ENCODE measurements around the gene SLC26A9. TPM values are rescaled to one million over a fixed set of nuclear protein-coding genes. Genes with fewer than 3 reads are reported as not detected.

SLC26A9 gene
- total and polyA plus RNA-seq, 10 of the 15 experiments (the other 5 are each of a cell fraction or from before 2014, with no cell fraction given) = 0.09 to 0.40 (median 0.17) TPM

DNA sequence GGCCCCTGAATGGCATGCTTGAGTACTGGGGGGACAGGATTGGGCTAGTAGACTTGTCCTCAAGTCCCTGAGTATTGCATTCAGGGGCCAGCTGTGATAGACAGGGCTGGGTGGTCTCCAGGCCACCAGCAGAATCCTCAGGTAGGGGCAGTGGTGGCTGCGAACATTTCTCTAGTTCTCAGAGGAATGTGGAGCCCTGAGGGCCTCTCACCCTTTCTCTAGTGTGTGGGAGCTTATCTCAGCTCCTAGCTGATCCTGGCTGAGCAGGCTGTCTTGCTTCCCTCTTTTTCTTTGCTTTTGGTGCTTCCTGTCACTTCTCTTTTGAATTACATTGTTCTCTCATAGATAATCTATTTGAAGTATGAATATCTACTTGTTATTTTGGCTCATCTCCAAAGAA lies 63.3 kb downstream of the SLC26A9 start:
- Histone ChIP-seq H3K4me2 (ENCODE audit: control insufficient read depth, insufficient read depth) (no peak overlapping the region), H3K27me3 (replicated peaks in 1 of 2; ENCODE audit: control insufficient read depth in 2 of 2, insufficient read depth in 2 of 2, low read length in 1 of 2) (no peaks in the 10 kb centered on the region), H3K79me2 (ENCODE audit: control insufficient read depth, insufficient read depth, low read length) (no peaks in the 10 kb centered on the region), H3K4me1 (ENCODE audit: control insufficient read depth, insufficient read depth, low read length) (no peaks in the 10 kb centered on the region), H4K20me1 (ENCODE audit: control insufficient read depth, insufficient read depth) (no peaks in the 10 kb centered on the region), H2AFZ (ENCODE audit: control insufficient read depth, low read depth, low read length) (no peak overlapping the region), H3K9me3 (replicated peaks; ENCODE audit: control insufficient read depth, insufficient read depth, low read length) (no peaks in the 10 kb centered on the region; the same call in 2 of the 3 replicates), H3K36me3 (ENCODE audit: control insufficient read depth in 2 of 2, insufficient read depth in 2 of 2, low read length in 1 of 2) (no peaks in the 10 kb centered on the region), H3K4me3 (no peak overlapping the region), H3K27ac (ENCODE audit: control insufficient read depth, insufficient read depth) (no peak overlapping the region), H3K9ac (ENCODE audit: control insufficient read depth, insufficient read depth, low read length) (no peak overlapping the region)
- CTCF ChIA-PET = interaction anchor here (1.0 kb wide), 1 partner anchor 97 kb away, joined by 3 read pairs; no protein-coding TSS in a partner anchor
- intact Hi-C loops (cut with micrococcal nuclease; ENCODE audit: unreplicated experiment) = no loop called here
- POLR2A ChIA-PET = no interaction called here
- no peak for TF ChIP-seq WRNIP1 (IDR thresholded peaks at IDR 0.05; ENCODE audit: borderline replicate concordance, low read depth, low read length)
- TF ChIP-seq TCF12 (IDR thresholded peaks at IDR 0.05; ENCODE audit: low read depth, low read length) = no peak
- in situ Hi-C loops (cut with MboI) = no loop called here
- SMC1A ChIA-PET (ENCODE audit: uncharacterized antibody, unreplicated experiment) = interaction anchor here (0.6 kb wide), 1 partner anchor 357 kb away, joined by 3 read pairs; no protein-coding TSS in a partner anchor
- DNase-seq (ENCODE audit: low read depth, low spot score) = no peak
- ATAC-seq = no peak
- FAIRE-seq = no peak
- BruUV-seq (replicated peaks) = no TSS peak
- 0% methylated on average over 1 of the region's 1 CpG for WGBS (ENCODE audit: insufficient coverage, insufficient replicate concordance, low lambda C conversion rate, missing lambda C conversion rate)
- RAD21 ChIA-PET (ENCODE audit: unreplicated experiment) = no interaction called here

DNA sequence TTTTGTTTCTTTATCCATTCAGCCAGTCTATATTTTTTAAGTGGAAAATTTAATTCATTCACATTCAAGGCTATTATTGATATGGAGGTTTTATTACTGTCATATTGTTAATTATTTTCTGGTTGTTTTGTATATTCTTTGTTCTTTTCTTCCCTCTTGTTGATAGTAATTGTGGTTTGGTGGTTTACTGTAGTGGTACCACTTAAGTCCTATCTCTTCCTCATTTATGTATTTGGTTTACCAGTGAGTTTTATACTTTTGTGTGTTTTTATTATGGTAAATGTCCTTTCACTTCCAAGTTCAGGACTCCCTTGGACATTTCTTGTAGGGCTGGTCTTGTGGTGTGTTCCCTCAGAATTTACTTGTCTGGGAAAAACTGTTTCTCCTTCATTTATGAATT lies 65.2 kb downstream of the SLC26A9 start:
- no peak for DNase-seq (ENCODE audit: low read depth, low spot score)
- H3K36me3 ChIP-seq (ENCODE audit: control insufficient read depth in 2 of 2, insufficient read depth in 2 of 2, low read length in 1 of 2) = no peaks in the 10 kb centered on the region
- no peak overlapping the region for H2AFZ ChIP-seq (ENCODE audit: control insufficient read depth, low read depth, low read length)
- no peak for ATAC-seq
- no peaks in the 10 kb centered on the region for H3K27me3 ChIP-seq (replicated peaks in 1 of 2; ENCODE audit: control insufficient read depth in 2 of 2, insufficient read depth in 2 of 2, low read length in 1 of 2)
- in situ Hi-C loops (cut with MboI) (no loop called here), intact Hi-C loops (cut with micrococcal nuclease; ENCODE audit: unreplicated experiment) (no loop called here)
- no peak overlapping the region for H3K4me3 ChIP-seq
- H3K4me2 ChIP-seq (ENCODE audit: control insufficient read depth, insufficient read depth) = no peak overlapping the region
- ChIA-PET CTCF (no interaction called here), RAD21 (ENCODE audit: unreplicated experiment) (no interaction called here), POLR2A (no interaction called here), SMC1A (ENCODE audit: uncharacterized antibody, unreplicated experiment) (no interaction called here)
- no TSS peak for BruUV-seq (replicated peaks)
- H3K79me2 ChIP-seq (ENCODE audit: control insufficient read depth, insufficient read depth, low read length) = no peaks in the 10 kb centered on the region
- TF ChIP-seq, protein P1, sequence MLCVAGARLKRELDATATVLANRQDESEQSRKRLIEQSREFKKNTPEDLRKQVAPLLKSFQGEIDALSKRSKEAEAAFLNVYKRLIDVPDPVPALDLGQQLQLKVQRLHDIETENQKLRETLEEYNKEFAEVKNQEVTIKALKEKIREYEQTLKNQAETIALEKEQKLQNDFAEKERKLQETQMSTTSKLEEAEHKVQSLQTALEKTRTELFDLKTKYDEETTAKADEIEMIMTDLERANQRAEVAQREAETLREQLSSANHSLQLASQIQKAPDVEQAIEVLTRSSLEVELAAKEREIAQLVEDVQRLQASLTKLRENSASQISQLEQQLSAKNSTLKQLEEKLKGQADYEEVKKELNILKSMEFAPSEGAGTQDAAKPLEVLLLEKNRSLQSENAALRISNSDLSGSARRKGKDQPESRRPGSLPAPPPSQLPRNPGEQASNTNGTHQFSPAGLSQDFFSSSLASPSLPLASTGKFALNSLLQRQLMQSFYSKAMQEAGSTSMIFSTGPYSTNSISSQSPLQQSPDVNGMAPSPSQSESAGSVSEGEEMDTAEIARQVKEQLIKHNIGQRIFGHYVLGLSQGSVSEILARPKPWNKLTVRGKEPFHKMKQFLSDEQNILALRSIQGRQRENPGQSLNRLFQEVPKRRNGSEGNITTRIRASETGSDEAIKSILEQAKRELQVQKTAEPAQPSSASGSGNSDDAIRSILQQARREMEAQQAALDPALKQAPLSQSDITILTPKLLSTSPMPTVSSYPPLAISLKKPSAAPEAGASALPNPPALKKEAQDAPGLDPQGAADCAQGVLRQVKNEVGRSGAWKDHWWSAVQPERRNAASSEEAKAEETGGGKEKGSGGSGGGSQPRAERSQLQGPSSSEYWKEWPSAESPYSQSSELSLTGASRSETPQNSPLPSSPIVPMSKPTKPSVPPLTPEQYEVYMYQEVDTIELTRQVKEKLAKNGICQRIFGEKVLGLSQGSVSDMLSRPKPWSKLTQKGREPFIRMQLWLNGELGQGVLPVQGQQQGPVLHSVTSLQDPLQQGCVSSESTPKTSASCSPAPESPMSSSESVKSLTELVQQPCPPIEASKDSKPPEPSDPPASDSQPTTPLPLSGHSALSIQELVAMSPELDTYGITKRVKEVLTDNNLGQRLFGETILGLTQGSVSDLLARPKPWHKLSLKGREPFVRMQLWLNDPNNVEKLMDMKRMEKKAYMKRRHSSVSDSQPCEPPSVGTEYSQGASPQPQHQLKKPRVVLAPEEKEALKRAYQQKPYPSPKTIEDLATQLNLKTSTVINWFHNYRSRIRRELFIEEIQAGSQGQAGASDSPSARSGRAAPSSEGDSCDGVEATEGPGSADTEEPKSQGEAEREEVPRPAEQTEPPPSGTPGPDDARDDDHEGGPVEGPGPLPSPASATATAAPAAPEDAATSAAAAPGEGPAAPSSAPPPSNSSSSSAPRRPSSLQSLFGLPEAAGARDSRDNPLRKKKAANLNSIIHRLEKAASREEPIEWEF (IDR thresholded peaks at IDR 0.05; ENCODE audit: insufficient replicate concordance, low read depth, low read length) = no peak
- TF ChIP-seq SPI1 (IDR thresholded peaks at IDR 0.05; ENCODE audit: borderline replicate concordance, insufficient read depth, low read depth, low read length) (no peak), POLR2AphosphoS2 (IDR thresholded peaks at IDR 0.05; ENCODE audit: low read depth, low read length) (no peak), YBX1 (IDR thresholded peaks at IDR 0.05) (no peak), HDAC6 (IDR thresholded peaks at IDR 0.05; ENCODE audit: unreplicated experiment) (no peak), CBX5 (IDR thresholded peaks at IDR 0.05; ENCODE audit: low read depth) (no peak)
- no peaks in the 10 kb centered on the region; the same call in 2 of the 3 replicates for H3K9me3 ChIP-seq (replicated peaks; ENCODE audit: control insufficient read depth, insufficient read depth, low read length)
- no peak for FAIRE-seq
- H3K9ac ChIP-seq (ENCODE audit: control insufficient read depth, insufficient read depth, low read length) = no peak overlapping the region
- no peaks in the 10 kb centered on the region for H4K20me1 ChIP-seq (ENCODE audit: control insufficient read depth, insufficient read depth)
- no peaks in the 10 kb centered on the region for H3K4me1 ChIP-seq (ENCODE audit: control insufficient read depth, insufficient read depth, low read length)
- no peak overlapping the region for H3K27ac ChIP-seq (ENCODE audit: control insufficient read depth, insufficient read depth)
